GM06990 (cell line): ENCODE data around the gene LSM14B.
A peak's percentile ranks its signal among the peaks of the same experiment; 100 is the strongest.

Experiments used
- DNase-seq: peaks from one replicate; pipeline ENCODE4 v3.0.0-alpha.2; 2011; ENCODE audit not compliant: insufficient read length; ENCODE audit errors: extremely low read depth
- H3K27me3 ChIP-seq: replicated peaks from 2 replicates; pipeline ENCODE4 v1.6.0; 2011; ENCODE audit warnings: low read length; ENCODE audit not compliant: control insufficient read depth, insufficient read depth
- H3K36me3 ChIP-seq: 2 replicates; pipeline ENCODE4 v1.5.1; 2011; ENCODE audit warnings: low read length; ENCODE audit not compliant: control insufficient read depth, insufficient read depth
- H3K4me3 ChIP-seq: replicated peaks from 2 replicates; pipeline ENCODE4 v1.5.1; 2011; ENCODE audit warnings: low read depth, mild to moderate bottlenecking, control low read depth, low read length
- TF ChIP-seq, protein P1 (sequence below): IDR thresholded peaks from 2 replicates; pipeline ENCODE4 v1.5.1; 2011; ENCODE audit warnings: low read length, control low read depth, mild to moderate bottlenecking, inconsistent platforms; ENCODE audit not compliant: insufficient read depth, poor library complexity, severe bottlenecking

LSM14B gene

DNA sequence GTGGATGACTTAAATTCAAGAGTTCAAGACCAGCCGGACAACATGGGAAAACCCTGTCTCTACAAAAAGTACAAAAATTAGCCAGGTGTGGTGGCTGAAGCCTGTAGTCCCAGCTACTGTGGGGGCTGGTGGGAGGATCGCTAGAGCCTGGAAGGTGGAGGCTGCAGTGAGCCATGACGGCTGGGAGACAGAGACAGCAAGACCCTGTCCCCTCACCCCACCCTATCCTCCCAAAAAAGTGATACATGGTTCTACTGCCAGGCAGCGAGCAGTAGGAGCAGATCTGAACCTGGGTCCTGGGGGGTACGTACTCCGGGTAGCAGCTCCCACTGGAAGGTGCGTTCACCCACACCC lies 18.7 kb downstream of the LSM14B start:
- H3K27me3 ChIP-seq, result no peaks in the 10 kb centered on the region
- peaks cover 33% of the 10 kb centered on the region for H3K36me3 ChIP-seq
- peak overlapping the region; percentile 85 for H3K4me3 ChIP-seq
- no peak for DNase-seq
- TF ChIP-seq, protein P1, sequence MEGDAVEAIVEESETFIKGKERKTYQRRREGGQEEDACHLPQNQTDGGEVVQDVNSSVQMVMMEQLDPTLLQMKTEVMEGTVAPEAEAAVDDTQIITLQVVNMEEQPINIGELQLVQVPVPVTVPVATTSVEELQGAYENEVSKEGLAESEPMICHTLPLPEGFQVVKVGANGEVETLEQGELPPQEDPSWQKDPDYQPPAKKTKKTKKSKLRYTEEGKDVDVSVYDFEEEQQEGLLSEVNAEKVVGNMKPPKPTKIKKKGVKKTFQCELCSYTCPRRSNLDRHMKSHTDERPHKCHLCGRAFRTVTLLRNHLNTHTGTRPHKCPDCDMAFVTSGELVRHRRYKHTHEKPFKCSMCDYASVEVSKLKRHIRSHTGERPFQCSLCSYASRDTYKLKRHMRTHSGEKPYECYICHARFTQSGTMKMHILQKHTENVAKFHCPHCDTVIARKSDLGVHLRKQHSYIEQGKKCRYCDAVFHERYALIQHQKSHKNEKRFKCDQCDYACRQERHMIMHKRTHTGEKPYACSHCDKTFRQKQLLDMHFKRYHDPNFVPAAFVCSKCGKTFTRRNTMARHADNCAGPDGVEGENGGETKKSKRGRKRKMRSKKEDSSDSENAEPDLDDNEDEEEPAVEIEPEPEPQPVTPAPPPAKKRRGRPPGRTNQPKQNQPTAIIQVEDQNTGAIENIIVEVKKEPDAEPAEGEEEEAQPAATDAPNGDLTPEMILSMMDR, result no peak

DNA sequence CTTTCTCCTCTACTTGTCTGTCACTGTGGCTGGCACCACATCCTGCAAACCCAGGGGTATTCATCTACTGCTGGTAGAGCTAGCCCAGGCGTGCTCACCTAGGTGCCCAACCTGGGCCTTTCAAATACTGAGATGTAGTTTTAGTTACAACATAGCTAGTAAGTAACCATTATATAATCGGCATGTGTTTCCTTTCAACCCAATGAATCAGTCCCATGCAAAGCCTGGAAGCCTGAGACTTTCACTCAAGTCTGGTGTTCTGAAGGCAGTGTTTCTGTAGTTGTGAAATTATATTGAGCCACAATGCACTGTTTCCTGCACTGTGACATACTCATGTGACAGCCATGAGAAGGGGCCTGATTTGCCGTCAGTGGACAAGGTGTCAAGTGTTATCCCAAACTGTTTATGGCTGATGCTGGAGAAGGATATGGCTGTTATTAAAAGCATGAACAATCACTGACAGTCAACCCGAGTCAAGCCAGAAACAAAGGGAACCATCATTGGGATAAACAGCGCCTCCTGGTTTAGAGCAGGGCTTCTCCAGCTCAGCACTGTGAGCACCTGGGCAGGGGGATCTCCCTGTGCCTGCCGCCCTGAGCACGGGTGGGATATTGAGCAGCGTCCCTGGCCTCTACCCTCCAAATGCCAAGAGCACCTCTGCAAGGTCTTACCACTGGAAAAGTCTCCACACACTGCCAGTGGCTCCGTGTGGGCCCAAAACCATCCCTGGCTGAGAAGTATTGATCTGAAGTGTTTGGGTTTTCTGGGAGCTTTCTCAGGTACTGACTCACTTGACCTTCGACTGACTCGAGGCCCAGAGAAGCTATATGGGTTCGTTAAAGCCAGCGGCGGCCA lies 19.3 kb downstream of the LSM14B start:
- TF ChIP-seq, protein P1, result peak; percentile 51
- peaks cover 31% of the 10 kb centered on the region for H3K36me3 ChIP-seq
- DNase-seq, result no peak
- peak overlapping the region; percentile 85 for H3K4me3 ChIP-seq
- H3K27me3 ChIP-seq, result no peaks in the 10 kb centered on the region

DNA sequence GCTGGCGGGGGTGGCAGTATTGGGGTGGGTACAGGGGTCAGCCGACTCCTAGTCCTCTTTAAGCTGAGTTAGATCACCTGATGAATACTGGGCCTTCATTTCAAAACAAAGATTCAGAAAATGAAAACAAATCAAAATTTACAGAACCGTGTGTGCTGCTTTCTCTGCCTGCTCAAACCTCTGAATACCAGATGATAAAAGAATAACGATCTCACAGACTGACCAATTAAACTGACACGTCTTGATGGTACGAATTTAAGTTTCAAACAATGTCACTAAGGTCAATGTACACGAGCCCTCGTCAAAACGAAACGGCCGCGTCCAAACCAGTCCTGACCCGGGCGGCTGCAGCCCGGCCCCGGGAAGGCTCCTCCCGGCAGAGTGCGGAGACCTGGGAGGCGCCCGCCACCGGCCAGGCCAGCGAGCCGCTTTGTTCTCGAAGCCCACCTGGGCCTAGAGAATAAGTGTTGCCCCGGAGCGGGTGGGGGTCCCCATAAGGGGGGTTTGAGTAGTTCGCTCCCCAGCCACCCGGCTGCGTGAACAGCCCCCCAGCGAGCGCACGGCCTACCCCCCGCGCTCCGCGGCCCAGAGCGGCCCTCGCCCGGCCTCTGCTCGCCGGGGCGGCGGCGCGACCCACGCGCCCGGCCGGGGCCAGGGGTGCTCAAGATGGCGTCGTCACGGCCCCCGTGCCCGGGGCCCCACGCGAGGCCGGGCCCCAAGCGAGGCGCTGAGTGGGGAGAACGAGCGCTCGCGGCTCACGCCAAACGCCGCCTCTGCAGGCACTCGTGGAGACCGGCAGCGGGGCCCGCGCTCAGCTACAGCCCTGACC lies 20.2 kb downstream of the LSM14B start:
- peaks cover 25% of the 10 kb centered on the region for H3K36me3 ChIP-seq
- TF ChIP-seq, protein P1, result no peak
- peak overlapping the region; percentile 85 for H3K4me3 ChIP-seq
- peak; percentile 35 for DNase-seq
- no peaks in the 10 kb centered on the region for H3K27me3 ChIP-seq

DNA sequence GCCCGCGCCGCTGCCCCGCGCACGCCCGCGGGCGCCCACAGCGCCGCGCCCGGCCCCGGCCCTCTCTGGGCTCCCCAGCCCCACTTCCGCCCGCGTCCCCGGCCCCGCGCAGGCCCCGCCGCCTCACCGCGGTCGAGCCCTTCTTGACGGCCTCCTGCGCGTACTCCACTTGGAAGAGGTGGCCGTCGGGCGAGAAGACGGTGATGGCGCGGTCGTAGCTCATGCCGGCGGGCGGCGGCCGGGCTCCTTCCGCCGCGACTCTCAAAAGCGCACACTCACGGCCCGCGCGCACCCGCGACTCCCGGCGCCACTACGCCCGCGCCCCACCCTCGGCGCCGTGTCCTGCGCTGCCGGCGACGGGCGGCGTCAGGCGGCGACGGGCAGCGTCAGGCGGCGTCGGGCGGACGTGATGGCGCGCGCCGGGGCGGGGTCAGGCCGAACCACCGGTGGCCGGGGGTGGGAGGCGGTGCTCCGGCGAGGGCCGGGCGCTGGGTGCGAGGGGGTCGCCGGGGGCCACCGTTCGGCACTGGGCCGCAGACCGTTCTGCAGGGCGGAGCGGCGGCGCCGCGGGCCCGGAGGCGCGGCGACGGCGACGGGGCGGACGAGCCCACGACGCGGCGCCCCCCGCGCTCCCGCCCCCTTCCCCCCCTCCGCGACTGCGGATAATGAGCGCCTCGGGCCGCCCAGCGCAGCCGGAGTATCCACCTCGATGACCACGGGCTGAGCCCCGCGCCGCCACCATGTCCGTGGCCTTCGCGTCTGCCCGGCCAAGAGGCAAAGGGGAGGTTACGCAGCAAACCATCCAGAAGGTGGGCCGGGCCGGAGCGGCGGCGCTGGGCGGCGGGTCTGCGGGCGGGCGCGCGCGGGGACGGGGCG lies 21.0 kb downstream of the LSM14B start, which contains the start of the genes PSMA7 and SS18L1:
PSMA7 (minus strand) TSS at position 314 of the 876 bp plus-strand sequence; CDS start at position 223, 91 bp downstream.
SS18L1 (plus strand) TSS at position 689 of the 876 bp plus-strand sequence; CDS start at position 741, 52 bp downstream.
- Histone ChIP-seq H3K4me3 (peak within 1 kb of the TSS; percentile 85), H3K27me3 (no peaks in the 10 kb centered on the region), H3K36me3 (peaks cover 16% of the 10 kb centered on the region)
- peak; percentile 93 for DNase-seq
- TF ChIP-seq, protein P1, result no peak

DNA sequence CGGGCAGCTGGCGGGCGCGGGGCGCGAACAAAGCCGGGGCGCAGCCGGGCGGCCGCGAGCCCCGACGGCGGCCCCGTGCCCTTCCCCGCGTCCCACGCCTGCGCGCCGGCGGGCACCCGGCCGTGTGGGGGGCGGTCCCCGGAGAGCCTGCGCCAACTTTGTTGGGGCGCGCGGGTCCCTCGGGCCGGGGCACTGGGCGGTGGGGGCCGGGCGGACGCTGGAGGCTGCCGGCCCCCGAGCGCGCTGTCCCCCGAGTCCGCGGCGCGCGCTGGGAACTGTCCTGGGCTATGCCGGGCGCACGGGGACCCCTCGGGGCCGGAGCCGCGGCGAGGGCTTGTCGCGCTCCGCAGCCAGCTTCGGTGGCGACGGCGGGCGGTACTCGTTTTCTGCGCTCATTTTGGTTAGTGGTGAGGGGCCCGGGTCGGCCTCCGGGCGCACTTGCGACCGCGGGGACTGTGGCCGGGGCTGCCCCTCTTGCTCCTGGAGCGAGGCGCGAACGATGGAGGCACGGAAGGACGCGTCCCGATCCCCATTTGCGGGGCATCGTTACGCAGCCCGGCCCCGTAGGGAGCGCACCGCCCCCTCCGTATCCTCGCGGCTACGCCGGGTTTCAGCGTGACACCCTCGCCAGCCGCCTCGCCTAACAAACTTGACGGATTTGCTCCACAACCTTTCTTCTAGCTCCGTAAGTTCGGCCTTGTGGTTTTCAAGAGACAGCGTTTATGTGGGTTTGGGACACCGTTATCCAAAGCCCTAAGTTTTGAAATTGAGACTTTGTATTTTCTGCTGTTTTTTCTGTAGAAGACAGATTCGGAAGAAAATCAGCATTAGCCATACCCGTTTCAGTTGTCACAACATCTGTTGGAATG lies 21.9 kb downstream of the LSM14B start:
- Histone ChIP-seq H3K4me3 (peak overlapping the region; percentile 79), H3K36me3 (peaks cover 11% of the 10 kb centered on the region), H3K27me3 (no peaks in the 10 kb centered on the region)
- peak; percentile 69 for DNase-seq
- TF ChIP-seq, protein P1, result no peak
